AG20443 (cell line): ENCODE measurements around the gene DAZAP1.

ENCODE experiments used
- DNase-seq: peaks from one replicate; pipeline ENCODE4 v3.0.0; 2012; ENCODE audit warnings: low spot score, mixed read lengths

The DAZAP1 gene

DNA sequence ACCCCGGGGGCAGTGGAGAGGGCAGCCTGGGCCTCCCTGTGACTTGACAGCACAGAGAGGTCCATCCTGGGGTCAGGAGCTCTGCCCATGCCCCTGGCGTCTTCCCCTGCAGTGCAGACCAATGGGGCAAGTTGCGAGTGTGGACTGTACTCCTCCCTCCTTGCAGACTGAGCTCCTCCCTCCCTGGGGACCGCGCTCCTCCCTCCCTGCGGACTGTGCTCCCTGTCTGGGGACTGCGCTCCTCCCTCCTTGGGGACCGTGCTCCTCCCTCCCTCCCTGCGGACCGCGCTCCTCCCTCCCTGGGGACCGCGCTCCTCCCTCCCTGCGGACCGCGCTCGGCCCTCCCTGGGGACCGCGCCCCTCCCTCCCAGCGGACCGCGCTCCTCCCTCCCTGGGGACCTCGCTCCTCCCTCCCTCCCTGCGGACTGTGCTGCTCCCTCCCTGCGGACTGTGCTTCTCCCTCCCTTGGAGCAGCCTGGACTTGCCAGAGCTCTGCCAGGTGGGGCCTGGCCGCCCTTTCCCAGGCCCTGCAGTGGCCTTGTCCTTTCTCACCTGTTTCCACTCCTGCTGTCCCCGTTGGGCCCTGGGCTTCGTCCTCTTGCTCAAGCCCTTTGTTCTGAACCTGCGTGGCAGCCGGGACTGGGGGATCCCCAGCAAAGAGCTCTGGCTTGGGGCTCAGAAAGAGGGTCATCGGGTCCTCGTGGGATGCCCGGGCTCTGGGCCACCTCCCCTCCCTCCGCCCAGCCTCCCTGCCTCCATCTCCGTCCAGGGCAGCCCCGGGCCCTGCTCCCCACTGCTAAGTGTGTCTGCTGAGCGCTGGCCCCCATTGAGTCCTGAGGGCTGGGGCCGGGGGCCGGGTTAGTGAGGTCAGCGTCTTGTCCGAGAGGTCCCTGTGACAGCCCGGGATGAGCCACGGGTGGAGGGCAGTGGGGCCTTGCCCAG is 12.9 kb upstream of the DAZAP1 start:
- DNase-seq = no peak

GRCh38 chr19:1395194-1396018 is 12.0 kb upstream of the DAZAP1 start:
- DNase-seq = no peak

- DNase-seq = no peak
These were observed 11.2 kb upstream of the DAZAP1 start for GRCh38 chr19:1396019-1396767.

DNA sequence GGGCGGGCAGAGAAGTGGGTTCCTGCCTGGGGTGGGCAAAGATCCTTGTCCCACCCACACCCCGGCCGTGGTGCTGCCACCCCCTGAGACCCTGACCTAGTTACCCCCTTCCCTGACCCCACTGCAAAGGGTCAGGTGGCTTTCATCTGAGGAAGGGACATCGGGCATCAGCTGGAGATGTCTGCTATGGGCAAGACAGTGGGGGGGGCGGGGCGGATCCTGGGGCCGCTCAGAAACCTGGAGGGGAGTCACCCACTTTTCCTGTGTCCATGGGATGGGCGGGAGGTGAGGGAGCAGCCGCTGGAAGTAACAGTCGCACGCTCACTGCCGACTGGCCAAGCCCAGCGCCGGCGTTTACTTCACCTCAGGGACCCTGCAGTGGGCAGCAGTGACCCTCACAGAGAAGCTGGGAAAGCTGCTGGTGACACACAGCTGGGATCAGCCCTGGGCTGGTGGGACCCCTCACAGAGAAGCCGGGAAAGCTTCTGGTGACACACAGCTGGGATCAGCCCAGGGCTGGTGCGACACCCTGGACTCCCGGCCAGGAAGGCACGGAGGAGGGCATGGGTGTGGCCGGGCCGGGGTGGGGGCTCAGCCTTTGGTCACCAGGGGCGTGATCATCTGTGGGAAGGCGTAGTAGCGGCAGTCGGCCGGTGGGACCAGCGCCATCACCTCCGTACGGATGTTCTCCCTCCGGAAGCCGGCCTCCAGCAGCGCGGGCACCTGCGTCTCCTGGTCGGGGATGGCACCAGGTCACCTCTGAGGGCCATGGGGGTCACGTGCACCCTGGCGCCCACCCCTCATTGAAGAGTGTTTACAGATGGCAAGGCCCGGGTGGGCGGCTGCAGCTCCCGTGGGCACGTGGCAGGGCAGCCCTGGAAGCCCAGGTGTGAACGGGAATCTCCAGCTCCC is 10.4 kb upstream of the DAZAP1 start:
- no peak for DNase-seq

DNA sequence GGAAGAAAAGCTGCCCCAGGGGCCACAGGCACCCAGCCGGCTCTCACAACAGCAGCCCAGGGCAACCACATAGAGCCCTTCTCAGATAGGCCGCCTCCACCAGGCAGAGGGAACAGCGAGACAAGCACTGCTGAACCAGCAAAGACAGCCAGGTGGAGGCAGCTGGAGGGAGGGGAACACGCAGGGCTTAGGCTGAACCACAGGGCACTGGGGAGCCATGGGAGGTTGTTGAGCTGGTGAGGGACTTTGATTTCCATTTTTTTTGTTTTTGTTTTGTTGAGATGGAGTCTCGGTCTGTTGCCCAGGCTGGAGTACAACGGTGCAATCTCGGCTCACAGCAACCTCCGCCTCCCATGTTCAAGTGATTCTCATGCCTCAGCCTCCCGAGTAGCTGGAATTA is 9.5 kb upstream of the DAZAP1 start:
- DNase-seq = no peak

- no peak for DNase-seq
These were observed 8.3 kb upstream of the DAZAP1 start for GRCh38 chr19:1399079-1399478.

- DNase-seq = no peak
These were observed 7.6 kb upstream of the DAZAP1 start for GRCh38 chr19:1399745-1400144.

GRCh38 chr19:1400281-1401137 is 6.9 kb upstream of the DAZAP1 start:
- DNase-seq = peak; percentile 57

GRCh38 chr19:1401138-1401888 is 6.1 kb upstream of the DAZAP1 start, which contains the start of gene GAMT:
Gene GAMT, minus strand, starts transcription at chr19:1401542. Its CDS starts 66 bp downstream, at chr19:1401476.
- DNase-seq = peak; percentile 88

GRCh38 chr19:1401889-1402217 is 5.5 kb upstream of the DAZAP1 start:
- no peak for DNase-seq

- DNase-seq = no peak
These were observed 4.8 kb upstream of the DAZAP1 start for GRCh38 chr19:1402411-1403070.

- DNase-seq = peak; percentile 98
These were observed 435 bp upstream of the DAZAP1 start for GRCh38 chr19:1406774-1407527.

- DNase-seq = peak; percentile 55
These were observed 1.2 kb downstream of the DAZAP1 start for GRCh38 chr19:1408300-1409203.

DNA sequence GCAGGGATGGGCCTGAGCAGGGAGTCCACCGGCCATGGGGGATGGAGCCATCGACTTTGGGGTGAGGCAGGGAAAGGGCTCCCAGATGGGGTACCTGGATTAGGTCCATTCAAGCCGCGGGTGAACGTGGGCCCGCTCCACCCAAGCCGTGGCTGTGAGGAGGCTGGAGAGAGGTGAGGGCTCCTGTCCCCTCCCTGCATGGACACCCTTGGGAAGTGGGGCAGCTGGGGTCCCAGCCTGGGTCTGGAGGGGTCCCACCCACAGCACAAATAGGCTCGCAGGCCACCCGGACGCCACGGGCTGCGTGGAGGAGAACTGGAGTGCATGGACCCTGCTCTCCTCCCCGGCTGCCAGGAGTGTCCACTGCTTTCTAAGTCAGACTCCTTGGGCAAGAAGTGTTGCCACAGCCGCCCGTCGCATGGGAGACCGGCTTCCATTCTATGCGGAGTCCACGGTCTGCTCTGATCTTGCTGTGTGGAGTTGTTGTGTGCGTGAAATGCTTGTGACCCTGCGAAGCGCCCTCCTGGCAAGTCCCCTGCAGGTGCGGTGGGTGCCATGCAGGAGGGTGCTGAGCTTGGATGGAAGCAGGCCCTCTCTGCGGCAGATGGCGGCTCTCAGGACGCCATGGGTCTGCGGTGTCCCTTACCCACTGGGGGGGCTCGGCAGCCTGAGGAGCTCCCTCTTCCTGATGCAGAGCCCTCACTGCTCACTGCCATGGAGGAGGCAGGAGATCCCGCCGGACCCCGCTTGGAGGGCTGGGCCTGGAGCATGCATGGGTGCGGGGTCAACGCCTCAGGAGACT is 2.0 kb downstream of the DAZAP1 start:
- no peak for DNase-seq

GRCh38 chr19:1410136-1410786 is 2.9 kb downstream of the DAZAP1 start:
- DNase-seq = no peak

- no peak for DNase-seq
These were observed 3.4 kb downstream of the DAZAP1 start for GRCh38 chr19:1410789-1411188.
